NK-92 (cell line): ENCODE results near the gene TAPBPL.
"Not testable (repeated sequence)": the region's sequence is repeated elsewhere in the genome, so short reads cannot be mapped to it uniquely, and the experiment has no call there.

ENCODE experiments used
- DNase-seq: peaks from one replicate; lab custom pipeline; 2025; ENCODE audit not compliant: unreplicated experiment; lab: John Stamatoyannopoulos, UW

Gene TAPBPL

DNA sequence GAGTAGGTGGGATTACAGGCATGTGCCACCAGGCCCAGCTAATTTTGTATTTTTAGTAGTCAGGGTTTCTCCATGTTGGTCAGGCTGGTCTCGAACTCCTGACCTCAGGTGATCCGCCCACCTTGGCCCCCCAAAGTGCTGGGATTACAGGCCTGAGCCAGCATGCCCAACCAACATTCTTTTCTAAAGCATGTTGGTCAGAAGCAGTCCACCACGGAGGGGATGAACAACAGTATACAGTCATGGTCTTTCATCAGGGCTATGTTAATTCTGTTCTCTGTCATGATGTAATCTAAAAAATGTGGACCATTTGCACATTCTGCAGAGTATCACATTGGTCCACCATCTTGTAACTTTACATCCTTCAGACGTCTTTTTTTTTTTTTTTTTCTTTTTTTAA lies 37.6 kb downstream of the TAPBPL start:
- no peak for DNase-seq

DNA sequence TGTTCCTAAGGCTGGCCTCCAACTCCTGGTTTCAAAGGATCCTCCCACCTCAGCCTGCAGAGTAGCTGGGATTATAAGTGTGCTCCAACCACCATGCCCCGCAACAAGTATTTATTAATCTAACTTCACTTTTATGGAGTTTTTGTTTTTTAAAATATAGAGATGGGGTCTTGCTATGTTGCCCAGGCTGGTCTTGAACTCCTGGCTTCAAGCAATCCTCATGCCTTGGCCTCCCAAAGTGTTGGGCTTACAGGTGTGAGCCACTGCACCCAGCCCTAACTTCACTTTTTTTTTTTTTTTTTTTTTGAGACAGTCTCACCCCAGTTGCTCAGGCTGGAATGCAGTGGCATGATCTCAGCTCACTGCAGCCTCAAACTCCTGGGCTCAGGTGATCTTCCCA lies 38.8 kb downstream of the TAPBPL start:
- not testable (repeated sequence) for DNase-seq

DNA sequence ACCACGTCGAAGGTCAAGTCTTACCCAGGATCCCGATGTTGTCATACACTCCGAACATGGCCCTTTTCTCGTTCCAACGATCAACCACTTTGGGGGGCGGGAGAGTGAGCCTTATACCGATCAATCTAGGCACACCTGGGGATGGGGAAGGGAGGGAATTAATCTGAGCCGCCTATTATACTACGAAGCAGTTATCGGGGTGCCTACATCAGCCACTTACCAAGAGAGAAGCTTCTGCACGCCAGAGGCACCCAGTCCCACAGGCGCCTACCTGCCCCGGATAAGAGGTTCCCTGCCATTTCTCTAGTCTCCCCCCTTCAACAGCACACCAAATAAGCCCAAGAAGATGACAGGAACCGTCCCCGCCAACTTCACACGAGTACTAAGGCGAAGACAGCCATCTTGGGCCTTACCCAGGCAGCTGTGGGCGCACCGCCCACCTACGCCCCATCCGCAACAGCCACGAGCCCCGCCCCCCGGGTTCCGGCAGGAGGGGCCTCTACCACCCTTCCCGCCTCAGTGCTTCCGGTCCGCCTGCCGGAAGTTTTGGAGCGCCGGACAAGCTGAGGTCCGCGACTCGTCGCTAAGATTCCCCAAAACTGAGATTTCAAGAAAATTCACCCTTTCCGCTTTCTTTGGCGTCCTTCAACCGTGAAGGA lies 41.1 kb downstream of the TAPBPL start, which contains the start of gene MRPL51:
MRPL51 (minus strand) TSS at position 425 of the 659 bp plus-strand sequence; CDS start at position 299, 126 bp downstream.
- DNase-seq, result peak; percentile 72

DNA sequence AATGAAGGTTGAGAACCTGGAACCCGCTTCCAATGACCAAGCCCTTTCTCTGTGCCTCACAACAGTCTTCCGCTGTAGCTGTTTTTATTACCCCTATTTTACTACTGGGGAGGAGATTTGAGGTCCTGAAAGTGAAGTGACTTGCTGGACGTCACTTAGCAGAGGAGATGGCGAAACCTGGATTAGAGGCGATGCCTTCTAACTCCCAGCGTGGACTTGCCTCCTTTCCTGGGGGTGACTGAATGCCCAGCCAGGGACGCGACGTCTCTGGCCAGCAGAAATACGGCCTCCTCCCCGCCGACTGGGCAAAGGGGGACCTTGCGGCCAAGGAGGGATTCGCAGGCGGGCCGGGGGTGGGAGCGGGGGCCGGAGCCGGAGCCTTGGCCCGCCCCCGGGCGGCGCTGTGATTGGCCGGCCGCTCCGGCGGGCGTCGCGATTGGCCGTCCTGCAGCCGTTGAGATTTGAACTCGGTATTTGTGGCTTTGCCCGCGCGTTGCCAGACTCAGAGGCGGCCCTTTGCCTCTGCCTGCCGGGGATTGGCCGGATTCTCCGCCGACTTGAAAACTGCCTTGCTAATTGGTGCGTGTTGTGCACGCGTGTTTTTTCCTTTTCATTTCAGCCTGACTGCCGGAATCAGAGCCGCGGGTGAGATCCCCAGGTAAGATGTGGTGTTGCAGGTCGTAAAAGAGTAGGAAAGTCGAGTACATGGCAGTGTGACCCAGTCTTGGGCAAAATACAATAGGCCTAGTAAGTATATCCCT lies 41.8 kb downstream of the TAPBPL start, which contains the start of gene NCAPD2:
NCAPD2 (plus strand) TSS at position 606 of the 761 bp plus-strand sequence. CDS start 997 bp downstream, outside the sequence.
- DNase-seq, result peak; percentile 70

DNA sequence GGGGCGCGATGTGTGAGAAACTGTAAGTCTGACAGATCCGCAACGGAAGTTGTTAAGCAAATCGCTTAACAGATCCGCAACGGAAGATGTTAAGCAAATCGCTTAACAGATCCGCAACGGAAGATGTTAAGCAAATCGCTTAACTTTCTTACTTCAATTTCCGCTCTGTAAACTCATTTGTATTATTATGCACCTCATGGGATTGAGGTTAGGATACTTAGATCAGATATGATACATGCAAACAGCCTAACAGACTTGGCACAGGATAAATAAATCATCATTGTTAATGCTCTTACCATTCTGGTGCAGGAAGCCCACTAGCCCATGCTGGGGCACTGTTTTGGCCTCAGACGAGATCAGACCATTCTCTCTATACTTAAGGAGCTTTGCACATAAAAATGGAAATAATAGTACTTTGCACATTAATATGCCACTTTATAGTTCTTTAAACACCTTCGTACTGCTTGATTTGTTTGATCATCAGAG lies 42.5 kb downstream of the TAPBPL start:
- DNase-seq, result peak; percentile 46

DNA sequence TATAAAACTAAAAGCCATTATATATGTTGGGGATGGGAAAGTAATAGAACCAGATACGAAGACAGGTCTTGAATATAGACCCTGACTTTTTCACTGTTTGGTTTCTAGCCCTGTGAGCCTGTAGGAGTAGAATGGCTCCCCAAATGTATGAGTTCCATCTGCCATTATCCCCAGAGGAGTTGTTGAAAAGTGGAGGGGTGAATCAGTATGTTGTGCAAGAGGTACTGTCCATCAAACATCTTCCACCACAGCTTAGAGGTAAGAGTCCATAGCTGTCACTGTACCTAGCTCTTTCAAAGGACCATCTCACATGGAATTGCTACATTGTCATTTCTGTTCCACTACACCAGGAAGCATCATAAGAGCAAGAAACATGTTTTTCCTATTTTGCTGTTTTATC lies 43.1 kb downstream of the TAPBPL start:
- no peak for DNase-seq

DNA sequence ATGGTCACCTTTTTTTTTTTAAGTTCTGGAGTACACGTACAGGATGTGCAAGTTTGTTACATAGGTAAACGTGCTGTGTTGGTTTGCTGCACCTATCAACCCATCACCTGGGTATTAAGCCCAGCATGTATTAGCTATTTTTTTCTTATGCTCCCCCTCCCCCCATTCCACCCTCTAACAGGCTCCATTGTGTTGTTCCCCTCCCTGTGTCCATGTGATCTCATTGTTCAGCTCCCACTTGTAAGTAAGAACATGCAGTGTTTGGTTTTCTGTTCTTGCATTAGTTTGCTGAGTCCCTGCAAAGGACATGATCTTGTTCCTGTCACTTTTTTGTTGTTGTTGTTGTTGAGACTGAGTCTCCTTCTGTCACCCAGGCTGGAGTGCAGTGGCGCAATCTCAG lies 45.4 kb downstream of the TAPBPL start:
- DNase-seq, result not testable (repeated sequence)

DNA sequence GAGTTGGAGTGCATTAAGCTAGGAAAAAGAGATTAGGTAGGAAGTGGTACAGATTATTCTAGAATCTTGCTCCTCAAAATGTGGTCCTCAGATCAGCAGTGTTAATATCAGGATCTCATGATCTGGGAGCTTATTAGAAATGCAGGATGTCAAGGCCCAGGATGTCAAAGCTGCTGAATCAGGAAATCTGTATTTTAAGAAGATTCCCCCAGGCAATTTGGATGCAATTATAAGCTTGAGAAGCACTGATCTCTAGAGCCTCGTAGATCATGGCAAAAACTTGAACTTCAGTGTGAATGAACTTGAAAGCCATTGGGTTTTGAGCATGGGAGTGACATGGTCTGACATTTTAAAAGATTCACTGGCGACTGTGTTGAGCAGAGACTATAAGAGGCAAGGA lies 48.6 kb downstream of the TAPBPL start:
- no peak for DNase-seq

DNA sequence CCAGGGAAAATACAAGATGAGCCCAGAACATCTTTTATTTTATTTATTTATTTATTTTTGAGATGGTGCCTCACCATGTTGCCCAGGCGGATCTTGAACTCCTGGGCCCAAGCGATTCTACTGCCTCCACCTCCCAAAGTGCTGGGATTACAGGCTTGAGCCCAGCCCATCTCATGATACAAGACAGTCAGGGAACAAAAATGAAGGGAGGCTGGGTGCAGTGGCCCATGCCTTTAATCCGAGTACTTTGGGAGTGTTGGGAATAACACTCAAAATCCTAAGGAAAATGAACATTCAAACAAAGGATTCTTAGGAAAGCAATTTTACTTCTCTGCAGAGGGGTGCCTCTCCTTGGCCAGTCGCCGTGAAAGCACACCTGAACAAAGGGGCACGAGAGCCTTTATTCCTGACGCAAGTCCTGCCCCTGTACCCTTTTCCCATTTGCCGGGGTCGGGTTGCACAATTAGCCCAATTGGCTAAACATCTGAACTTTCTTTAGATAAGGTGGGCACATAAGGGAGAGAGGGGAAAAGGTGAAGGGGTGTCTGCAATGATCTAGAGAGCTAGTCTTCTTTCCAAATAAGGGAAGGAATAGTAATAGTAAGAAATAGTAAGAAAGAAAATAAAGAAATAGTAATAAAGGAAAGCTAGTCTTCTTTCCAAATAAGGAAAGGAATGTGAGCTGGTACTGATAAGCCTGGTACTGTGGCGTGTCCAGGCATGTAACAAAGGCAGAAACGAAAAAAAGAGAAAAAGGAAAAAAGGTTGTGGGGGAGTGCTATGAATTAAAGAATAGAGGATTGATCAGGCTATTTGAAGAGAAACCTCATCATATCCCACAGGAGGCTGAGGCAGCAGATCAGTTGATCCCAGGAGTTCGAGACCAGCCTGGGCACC lies 55.5 kb downstream of the TAPBPL start:
- no peak for DNase-seq

DNA sequence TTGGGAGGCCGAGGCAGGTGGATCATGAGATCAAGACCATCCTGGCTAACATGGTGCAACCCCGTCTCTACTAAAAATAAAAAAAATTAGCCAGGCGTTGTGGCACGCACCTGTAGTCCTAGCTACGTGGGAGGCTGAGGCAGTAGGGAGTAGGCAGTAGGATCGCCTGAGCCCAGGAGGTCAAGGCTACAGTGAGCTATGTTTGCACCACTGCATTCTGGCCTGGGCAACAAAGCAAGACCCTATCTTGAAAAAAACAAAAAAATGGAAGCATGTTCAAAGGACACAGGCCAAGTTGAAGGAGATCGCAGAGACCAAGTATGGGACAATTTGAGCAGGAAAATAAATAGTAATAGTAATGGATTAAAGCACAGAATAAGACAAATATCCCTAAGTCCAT lies 56.2 kb downstream of the TAPBPL start:
- no peak for DNase-seq
